Rectal smooth muscle tissue (tissue), 1 donor: ENCODE results near the gene KMT2C.

Source experiments
- H3K27ac ChIP-seq: one replicate; pipeline ENCODE4 v1.7.0; 2013; ENCODE audit warnings: low read depth, low read length, inconsistent platforms
- H3K27me3 ChIP-seq: one replicate; pipeline ENCODE4 v1.7.0; 2013; ENCODE audit warnings: low read length; ENCODE audit not compliant: control insufficient read depth, insufficient read depth
- H3K36me3 ChIP-seq: one replicate; pipeline ENCODE4 v1.7.0; 2013; ENCODE audit warnings: low read length; ENCODE audit not compliant: control insufficient read depth, insufficient read depth
- H3K4me1 ChIP-seq: one replicate; pipeline ENCODE4 v1.7.0; 2013; ENCODE audit warnings: low read length; ENCODE audit not compliant: control insufficient read depth, insufficient read depth
- H3K4me3 ChIP-seq: one replicate; pipeline ENCODE4 v1.7.0; 2013; ENCODE audit warnings: low read length
- H3K9ac ChIP-seq: one replicate; pipeline ENCODE4 v1.7.0; 2013; ENCODE audit warnings: low read length

KMT2C gene

GRCh38 chr7:152149363-152149762, 286.4 kb downstream of the KMT2C start:
- no peak overlapping the region for H3K9ac ChIP-seq
- no peaks in the 10 kb centered on the region for H3K27me3 ChIP-seq
- H3K4me3 ChIP-seq, result no peak overlapping the region
- H3K27ac ChIP-seq, result no peak overlapping the region
- H3K36me3 ChIP-seq, result peaks cover 49% of the 10 kb centered on the region
- H3K4me1 ChIP-seq, result no peaks in the 10 kb centered on the region

DNA sequence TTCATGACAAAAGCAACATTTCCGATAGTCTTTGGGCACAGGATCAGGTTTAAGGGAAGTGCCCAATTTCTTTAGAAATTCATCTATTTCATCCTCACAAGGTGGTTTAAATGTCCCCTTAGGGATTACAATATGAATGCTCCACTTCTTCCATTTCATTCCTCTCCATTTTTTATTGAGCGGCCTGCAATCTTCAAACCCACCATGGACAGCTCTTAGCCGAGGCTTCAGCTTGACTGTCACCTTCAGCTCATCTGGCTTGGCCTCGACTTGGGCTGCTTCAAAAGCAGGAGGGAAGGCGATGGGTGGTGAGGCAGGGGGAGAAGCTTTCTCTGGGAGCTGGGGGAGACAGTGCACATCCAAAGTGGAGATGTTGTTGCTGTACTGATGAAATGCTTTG, 287.1 kb downstream of the KMT2C start:
- no peaks in the 10 kb centered on the region for H3K4me1 ChIP-seq
- H3K27me3 ChIP-seq, result no peaks in the 10 kb centered on the region
- no peak overlapping the region for H3K9ac ChIP-seq
- H3K36me3 ChIP-seq, result peaks cover 50% of the 10 kb centered on the region
- no peak overlapping the region for H3K4me3 ChIP-seq
- H3K27ac ChIP-seq, result no peak overlapping the region

DNA sequence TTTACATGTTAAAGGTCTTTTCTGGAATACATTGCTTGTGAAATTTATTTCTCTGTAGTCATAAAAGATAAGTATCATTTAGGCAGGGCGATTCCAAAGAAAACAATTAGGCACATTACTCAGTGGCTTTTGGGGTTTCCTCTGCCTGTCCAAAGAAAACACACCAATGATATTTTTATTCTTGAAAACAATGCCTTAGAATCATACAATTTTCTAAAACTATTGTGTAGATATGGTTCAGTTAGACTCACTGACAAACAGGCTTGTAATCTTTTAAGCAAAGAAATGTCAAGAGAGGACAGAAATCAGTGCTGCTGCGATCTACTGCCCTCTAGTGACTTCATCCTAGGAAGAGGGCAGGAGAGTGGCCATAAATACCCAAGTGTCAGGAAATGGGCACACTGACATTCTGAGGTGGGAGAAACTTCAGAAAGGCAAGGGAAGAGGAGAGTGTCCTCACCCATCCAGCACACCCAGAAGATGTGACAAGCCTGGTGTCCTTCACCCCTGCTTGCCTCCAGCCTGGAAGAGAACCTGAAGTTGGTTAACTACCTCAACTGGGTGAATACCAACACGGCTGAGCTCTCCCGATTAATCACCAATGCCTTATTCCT, 289.8 kb downstream of the KMT2C start:
- H3K4me1 ChIP-seq, result no peaks in the 10 kb centered on the region
- no peak overlapping the region for H3K27ac ChIP-seq
- H3K36me3 ChIP-seq, result peaks cover 38% of the 10 kb centered on the region
- no peak overlapping the region for H3K4me3 ChIP-seq
- no peaks in the 10 kb centered on the region for H3K27me3 ChIP-seq
- H3K9ac ChIP-seq, result no peak overlapping the region

DNA sequence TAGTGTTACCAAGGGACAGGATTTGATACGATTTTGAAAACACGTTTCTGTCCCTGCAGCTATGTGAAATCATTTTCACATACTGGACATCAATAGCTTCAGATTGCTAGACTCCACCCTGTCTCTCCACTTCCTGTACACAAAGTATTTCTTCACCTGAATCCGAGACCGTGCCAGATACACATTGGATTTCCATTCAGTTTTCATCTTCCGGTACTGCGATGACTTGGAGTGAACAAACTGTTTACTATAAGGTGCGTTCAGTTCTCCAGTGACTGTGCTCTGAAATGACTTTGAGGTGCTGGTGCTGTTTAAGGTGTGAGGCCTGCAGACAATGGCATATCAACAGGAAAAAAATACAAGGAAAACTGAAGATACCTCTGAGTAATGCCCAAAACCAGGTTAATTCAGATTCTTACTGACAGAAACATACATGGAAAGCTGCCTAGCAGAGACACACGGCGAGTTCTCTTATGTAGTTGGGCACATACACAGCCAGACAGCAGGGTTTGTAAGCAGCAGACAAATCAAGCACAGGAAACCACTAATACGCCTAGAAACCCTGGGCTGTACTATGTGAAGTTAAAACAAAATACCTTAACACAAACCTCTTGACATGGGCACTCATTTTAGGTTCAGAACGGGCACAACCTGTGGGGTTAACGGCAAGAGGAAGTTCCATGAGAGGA, 291.1 kb downstream of the KMT2C start:
- Histone ChIP-seq H3K4me3 (no peak overlapping the region), H3K9ac (no peak overlapping the region), H3K36me3 (peaks cover 44% of the 10 kb centered on the region), H3K27ac (no peak overlapping the region), H3K27me3 (no peaks in the 10 kb centered on the region), H3K4me1 (no peaks in the 10 kb centered on the region)

DNA sequence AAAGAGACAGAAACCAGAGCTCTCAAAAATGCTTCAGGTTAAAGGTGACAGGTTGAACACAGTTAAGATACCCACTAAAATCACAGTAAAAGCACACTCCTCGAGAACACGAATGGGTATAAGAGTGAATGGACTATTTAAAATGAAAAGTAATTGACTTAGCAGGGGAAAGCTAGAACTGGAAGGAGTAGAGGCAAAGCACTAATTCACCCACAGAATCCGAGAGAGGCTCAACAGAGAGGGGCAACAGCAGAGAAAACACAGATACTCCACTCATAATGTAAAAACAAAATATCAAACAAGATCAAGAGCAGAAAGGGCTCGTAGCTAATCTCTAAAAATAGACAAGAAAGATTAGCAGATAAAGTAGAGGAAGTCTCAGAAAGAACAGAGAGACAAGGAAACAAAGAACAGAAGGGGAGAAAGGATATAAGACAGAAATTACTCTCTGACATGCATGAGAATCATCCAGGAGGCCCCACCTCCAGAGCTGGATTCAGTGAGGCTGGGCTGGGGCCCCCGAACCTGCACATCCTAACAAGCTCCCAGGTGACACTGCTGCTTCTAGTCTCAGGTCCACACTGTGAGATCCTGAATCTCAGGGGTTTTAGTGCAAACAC, 292.7 kb downstream of the KMT2C start:
- Histone ChIP-seq H3K4me1 (no peaks in the 10 kb centered on the region), H3K27me3 (no peaks in the 10 kb centered on the region), H3K27ac (no peak overlapping the region), H3K36me3 (peaks cover 47% of the 10 kb centered on the region), H3K9ac (no peak overlapping the region), H3K4me3 (no peak overlapping the region)

- Histone ChIP-seq H3K36me3 (peaks cover 43% of the 10 kb centered on the region), H3K27ac (no peak overlapping the region)
These were observed 295.2 kb downstream of the KMT2C start for GRCh38 chr7:152140560-152140959.

GRCh38 chr7:152140067-152140466, 295.7 kb downstream of the KMT2C start:
- Histone ChIP-seq H3K27ac (no peak overlapping the region), H3K36me3 (peaks cover 41% of the 10 kb centered on the region), H3K27me3 (no peaks in the 10 kb centered on the region), H3K4me1 (peaks cover 8% of the 10 kb centered on the region), H3K9ac (no peak overlapping the region), H3K4me3 (no peak overlapping the region)

More at GRCh38 chr7:152140560-152140959, 295.2 kb downstream of the KMT2C start:
- Histone ChIP-seq H3K4me1 (peaks cover 8% of the 10 kb centered on the region), H3K4me3 (no peak overlapping the region), H3K9ac (no peak overlapping the region), H3K27me3 (no peaks in the 10 kb centered on the region)

- no peak overlapping the region for H3K27ac ChIP-seq
- no peak overlapping the region for H3K4me3 ChIP-seq
- peaks cover 8% of the 10 kb centered on the region for H3K4me1 ChIP-seq
- no peaks in the 10 kb centered on the region for H3K27me3 ChIP-seq
- H3K9ac ChIP-seq, result no peak overlapping the region
- peaks cover 32% of the 10 kb centered on the region for H3K36me3 ChIP-seq
These were observed 298.3 kb downstream of the KMT2C start for GRCh38 chr7:152137476-152138025.

DNA sequence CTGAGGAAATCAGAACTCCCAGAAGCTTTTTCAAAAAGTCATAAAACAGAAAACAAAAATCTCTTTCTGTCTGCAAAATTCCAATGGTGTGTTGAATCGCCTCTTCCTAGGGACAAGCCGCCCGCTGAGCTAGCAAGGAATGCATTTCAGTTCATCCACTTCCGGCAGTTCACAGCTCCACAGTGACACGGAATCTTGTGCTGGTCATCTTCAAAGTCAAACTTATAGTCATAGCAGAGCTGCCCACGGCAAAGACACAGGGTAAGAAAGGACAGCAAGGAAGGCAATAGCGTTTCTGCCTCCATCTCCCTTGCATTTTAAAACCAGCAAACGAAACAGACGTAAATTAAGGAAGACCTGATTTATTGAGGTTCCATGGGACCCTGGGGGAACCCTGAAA, 299.1 kb downstream of the KMT2C start:
- H3K27me3 ChIP-seq, result no peaks in the 10 kb centered on the region
- H3K9ac ChIP-seq, result no peak overlapping the region
- H3K27ac ChIP-seq, result peak overlapping the region; percentile 18
- H3K36me3 ChIP-seq, result peaks cover 32% of the 10 kb centered on the region
- H3K4me3 ChIP-seq, result no peak overlapping the region
- peaks cover 8% of the 10 kb centered on the region for H3K4me1 ChIP-seq

DNA sequence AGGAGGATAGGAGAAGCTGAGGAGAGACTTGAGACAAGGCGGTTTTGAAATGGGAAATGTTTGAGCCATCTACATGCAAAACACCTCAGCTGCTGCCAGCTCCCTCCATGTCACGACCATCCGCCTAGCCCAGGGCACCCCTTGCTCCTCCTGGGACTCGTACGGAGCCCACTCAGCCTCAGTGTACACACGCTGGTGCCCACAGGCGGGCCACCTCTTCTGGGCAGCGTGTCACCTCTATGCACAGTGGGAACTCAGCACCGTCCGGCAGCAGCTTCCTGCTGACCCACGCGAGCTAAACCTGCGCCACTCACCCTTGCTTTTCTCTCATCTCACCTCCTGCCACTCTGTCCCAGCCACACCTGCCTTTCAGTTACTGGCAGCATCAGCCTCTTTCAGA, 302.0 kb downstream of the KMT2C start:
- no peak overlapping the region for H3K4me3 ChIP-seq
- no peak overlapping the region for H3K27ac ChIP-seq
- H3K4me1 ChIP-seq, result peaks cover 8% of the 10 kb centered on the region
- H3K9ac ChIP-seq, result no peak overlapping the region
- H3K27me3 ChIP-seq, result no peaks in the 10 kb centered on the region
- H3K36me3 ChIP-seq, result peaks cover 20% of the 10 kb centered on the region

GRCh38 chr7:152132812-152133211, 303.0 kb downstream of the KMT2C start:
- Histone ChIP-seq H3K4me1 (peaks cover 8% of the 10 kb centered on the region), H3K4me3 (no peak overlapping the region), H3K27me3 (no peaks in the 10 kb centered on the region), H3K9ac (no peak overlapping the region), H3K27ac (no peak overlapping the region), H3K36me3 (peaks cover 10% of the 10 kb centered on the region)

GRCh38 chr7:152131981-152132494, 303.8 kb downstream of the KMT2C start:
- H3K27me3 ChIP-seq, result no peaks in the 10 kb centered on the region
- peaks cover 3% of the 10 kb centered on the region for H3K4me1 ChIP-seq
- H3K4me3 ChIP-seq, result no peak overlapping the region
- no peak overlapping the region for H3K9ac ChIP-seq
- peaks cover 9% of the 10 kb centered on the region for H3K36me3 ChIP-seq
- no peak overlapping the region for H3K27ac ChIP-seq
